Amniotic epithelial cell (primary cell): ENCODE measurements around the gene IGLL5.
"Not testable (repeated sequence)": the region's sequence is repeated elsewhere in the genome, so short reads cannot be mapped to it uniquely, and the experiment has no call there.

Experiments used
- DNase-seq: peaks from one replicate; pipeline ENCODE4 v3.0.0-alpha.2; 2010; ENCODE audit warnings: low read depth

IGLL5 gene

GRCh38 chr22:22914726-22915669 lies 27.4 kb downstream of the IGLL5 start:
- DNase-seq: no peak

GRCh38 chr22:22915670-22916035 lies 28.0 kb downstream of the IGLL5 start:
- no peak for DNase-seq

DNA sequence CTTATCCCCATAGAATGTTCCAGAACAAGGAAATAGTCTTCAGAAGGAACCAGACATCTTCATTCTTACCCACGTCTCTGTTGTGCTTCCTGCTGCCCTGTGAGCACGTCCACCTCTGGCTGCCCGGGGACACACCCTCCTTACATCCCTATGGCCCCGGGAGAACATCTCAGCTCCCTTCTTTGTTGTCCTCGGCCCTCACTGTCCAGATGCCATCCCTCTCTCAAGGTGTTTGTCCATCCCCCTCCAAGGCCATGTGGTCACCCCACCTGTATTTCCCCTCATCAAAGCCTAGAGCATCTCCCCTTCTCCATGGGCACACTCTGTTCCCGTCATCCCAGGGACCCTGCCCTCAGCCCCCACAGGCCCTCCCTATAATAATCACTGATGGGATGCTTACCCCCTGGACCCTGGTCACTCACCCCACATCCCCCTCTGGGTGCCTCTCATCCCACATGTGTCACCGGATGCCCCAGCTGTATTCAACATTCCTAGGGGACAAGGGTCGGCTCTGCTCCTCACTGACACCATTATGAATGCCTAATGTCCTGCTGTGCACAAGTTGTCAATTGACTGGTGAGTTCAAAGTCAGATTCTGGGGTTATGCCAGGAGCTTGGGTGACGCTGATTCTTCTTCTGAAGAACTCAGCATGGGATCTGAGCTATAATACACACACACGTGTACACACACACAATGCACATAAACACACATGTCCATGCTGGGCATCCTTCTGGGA lies 28.8 kb downstream of the IGLL5 start:
- no peak for DNase-seq

DNA sequence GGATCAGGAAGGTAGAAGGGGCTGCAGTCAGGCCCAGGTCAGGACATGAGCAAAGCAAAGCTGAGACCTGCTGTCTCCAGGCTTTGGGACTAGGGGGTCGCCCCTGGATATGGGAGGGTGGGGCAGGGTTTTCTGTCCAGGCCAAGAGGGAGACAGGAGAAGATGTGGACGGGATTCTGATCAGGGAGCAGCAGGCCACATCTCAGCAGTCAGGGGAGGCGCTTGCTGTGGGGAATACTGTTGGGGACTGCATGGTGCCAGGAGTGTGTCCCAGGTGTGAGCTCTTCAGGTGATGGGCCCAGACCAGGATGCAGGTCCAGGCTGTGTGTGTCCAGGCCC lies 29.3 kb downstream of the IGLL5 start:
- DNase-seq: no peak

DNA sequence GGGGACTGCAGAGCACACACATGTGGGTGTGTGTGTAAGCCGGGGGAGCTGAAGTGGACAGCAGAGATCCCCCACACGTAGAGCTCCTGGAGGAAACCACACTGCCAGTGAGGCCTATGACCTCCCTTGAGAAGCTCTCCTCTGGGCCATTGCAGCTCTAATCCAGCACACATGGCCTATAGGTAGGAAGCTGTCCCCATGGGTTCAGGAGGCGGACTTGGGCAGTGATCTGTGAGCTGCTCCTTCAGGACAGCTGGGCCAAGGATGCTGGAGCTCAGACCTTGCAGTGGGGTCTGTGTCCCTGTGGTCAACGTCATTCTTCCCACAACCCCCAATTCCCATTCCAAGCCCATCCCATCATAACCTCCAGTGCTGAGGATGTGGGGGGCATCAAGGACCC lies 29.8 kb downstream of the IGLL5 start:
- no peak for DNase-seq

DNA sequence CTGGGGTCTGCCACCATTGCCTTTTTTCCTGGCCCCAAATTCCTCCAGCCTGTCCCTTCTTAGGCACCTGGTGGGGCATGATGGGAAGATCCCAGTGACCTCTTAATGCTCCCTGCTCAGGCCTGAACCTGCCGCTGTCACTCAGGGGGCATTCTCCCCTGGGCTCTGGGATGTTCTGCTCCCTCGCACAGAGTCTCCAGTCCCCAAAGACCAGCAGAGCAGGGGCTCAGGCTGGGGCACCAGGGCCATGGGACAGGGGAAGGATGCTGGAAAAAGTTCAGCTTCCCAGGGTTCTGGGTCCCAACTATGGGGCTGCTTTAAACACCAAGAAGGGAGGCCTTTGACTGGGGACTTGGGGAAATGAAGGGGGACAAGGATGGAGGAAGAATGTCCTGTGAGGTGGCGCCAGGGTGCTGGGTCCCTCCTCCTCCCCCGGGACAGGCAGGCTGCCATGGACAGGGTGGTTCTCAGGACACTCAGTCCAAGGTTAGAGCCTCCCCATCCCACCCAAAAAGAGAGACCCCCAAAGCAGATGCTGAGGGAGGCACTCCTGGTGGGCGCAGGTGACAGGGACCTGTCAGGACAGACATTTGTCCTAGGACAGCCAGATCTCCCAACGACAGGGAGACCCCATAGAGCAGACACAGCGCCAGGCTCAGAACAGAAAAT lies 30.8 kb downstream of the IGLL5 start:
- DNase-seq: no peak

- DNase-seq: no peak
These were observed 31.4 kb downstream of the IGLL5 start for GRCh38 chr22:22919041-22919440.

- no peak for DNase-seq
These were observed 32.6 kb downstream of the IGLL5 start for GRCh38 chr22:22920104-22920654.

- no peak for DNase-seq
These were observed 33.4 kb downstream of the IGLL5 start for GRCh38 chr22:22920910-22921550.

DNA sequence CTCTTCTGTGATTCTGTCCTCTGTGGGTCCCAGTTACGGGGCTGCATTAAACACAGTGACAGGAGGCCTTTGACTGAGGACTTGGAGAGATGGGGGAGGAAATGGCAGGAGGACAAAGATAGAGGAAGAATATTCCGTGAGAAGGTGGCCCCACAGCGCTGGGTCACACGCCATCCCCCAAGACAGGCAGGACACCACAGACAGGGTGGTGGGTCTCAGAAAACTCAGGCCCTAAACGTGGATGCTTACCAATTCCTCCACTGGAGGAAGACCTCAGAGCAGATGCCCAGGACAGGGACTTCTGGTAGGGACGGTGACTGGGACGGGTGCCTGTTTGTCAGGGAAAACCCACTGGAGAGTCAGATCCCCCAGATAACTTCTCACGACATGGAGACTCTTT lies 34.0 kb downstream of the IGLL5 start:
- no peak for DNase-seq

DNA sequence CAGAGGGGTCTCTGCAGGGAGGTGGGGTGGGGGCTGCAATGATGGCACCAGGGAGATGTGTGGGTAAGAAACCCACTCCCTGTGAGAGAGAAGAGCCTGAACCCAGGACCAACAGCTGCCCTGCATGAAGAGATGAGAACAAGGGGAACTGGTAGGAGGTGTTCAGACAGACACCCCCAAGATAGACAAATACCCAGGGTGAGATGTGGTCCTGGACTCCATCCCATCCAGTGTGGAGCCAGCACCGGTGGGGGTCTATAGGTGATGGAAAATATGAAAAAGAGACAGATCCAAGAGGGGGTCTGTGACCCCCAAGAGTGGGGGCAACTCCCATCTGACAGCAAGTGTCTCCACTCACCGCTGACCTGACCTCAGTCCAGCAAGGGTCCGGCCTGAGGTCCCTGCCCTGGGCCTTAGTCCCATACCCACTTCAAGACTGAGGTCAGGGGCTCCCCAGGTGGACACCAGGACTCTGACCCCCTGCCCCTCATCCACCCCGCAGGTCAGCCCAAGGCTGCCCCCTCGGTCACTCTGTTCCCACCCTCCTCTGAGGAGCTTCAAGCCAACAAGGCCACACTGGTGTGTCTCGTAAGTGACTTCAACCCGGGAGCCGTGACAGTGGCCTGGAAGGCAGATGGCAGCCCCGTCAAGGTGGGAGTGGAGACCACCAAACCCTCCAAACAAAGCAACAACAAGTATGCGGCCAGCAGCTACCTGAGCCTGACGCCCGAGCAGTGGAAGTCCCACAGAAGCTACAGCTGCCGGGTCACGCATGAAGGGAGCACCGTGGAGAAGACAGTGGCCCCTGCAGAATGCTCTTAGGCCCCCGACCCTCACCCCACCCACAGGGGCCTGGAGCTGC lies 34.7 kb downstream of the IGLL5 start:
- DNase-seq: not testable (repeated sequence)

- no peak for DNase-seq
These were observed 35.3 kb downstream of the IGLL5 start for GRCh38 chr22:22922954-22923319.

DNA sequence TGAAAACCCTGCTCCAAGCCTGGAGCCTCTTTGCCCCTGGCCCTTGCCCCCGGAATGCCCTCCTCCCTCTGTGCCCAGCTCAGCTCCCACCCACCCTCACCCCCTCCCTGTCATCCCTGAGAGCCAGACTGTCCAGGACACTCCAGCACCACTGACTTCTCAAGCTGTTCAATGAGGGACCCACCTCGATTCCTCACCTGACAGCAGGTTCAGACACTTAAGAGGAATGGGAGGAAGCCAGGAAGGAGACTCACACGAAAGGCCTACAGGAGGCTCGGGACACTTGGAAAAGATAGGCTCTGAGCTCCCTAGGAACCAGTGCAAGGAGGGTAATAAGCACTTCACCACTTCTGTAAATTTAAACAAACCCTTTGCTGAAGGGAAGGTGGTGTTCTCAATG lies 35.8 kb downstream of the IGLL5 start:
- DNase-seq: no peak

DNA sequence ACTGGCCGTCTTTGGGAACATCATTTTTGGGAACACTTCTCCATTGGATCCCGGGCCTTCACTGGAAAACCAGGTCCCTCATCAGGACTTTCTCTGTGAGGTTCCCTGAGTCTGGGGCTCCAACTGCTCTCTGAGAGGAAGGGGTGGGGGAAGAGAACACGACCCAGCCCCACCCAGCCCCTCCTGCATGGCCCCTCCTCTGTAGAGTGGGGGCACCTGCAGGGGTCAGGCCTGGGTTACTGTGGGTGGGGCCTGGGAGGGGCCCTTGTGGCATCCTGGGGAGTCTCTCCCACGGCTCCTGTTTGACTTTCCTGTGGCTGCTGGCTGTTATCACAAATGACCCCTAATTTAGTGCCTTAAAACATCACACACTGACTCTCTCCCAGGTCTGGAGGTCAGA lies 36.3 kb downstream of the IGLL5 start:
- no peak for DNase-seq

DNA sequence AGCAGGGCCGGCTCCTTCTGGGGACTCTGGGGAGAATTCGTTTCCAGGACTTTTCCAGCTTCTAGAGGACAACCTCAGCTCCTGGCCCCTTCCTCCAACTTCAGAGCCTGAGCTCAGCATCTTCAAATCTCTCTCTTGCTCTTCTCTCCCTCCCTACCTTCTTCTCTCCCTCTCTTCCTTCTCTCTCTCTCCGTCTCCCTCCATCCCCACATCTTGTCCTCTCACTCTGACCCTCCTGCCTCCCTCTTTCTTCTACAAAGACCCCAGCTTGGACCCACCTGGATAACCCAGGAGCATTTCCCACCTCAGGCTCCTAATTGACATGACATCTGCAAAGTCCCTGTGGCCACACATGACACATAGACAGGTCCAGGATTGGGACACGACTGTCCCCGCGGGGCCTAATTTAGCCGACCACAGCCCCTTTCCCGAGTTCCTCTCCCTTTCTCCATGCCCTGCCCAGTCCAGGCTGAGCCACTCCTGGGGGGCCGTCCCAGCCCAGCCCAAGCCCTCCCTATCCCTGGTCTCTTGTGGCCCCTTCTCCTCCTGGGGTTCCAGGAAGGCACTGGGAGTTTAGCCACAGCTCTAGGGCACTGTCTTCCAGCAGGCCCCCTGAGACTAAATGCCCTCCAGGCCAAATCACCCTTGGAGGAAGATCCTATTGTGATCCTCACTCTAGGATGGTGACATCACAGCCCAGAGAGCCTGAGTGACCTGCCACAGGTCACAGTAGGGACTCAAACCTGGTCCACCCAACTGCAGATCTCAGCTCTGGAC lies 36.9 kb downstream of the IGLL5 start:
- DNase-seq: no peak

DNA sequence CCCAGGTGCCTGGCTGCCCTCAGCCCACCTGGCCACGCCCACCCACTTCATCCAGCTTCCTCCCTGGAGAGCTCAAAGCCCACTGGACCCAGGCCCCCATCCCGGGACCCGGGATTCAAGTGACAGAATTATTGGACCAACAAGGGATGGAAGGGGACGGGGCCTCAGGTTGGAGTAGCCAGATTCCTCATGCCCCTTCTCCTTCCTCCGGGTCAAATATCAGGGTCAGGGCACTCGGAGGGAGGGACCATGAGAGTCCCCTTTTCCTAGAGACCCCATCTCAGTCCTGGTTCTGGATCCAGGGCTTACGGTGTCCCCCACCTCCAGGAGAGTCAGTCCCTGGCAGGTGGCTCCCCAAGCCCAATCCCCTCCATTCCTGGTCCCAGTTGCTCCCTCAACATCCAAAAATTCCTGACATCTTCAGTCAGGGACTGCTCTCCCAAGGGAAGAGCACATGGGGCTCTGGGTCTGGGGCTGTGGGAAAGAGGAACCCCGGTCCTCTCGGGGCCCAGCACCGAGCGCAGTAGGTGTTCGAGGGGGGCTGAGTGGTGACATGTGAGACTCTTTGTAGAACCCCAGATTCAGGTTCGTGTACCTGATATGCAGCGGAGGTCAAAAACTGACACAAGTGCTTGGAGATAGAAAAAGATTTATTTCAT lies 37.7 kb downstream of the IGLL5 start:
- DNase-seq: no peak

- no peak for DNase-seq
These were observed 38.3 kb downstream of the IGLL5 start for GRCh38 chr22:22925805-22926369.

DNA sequence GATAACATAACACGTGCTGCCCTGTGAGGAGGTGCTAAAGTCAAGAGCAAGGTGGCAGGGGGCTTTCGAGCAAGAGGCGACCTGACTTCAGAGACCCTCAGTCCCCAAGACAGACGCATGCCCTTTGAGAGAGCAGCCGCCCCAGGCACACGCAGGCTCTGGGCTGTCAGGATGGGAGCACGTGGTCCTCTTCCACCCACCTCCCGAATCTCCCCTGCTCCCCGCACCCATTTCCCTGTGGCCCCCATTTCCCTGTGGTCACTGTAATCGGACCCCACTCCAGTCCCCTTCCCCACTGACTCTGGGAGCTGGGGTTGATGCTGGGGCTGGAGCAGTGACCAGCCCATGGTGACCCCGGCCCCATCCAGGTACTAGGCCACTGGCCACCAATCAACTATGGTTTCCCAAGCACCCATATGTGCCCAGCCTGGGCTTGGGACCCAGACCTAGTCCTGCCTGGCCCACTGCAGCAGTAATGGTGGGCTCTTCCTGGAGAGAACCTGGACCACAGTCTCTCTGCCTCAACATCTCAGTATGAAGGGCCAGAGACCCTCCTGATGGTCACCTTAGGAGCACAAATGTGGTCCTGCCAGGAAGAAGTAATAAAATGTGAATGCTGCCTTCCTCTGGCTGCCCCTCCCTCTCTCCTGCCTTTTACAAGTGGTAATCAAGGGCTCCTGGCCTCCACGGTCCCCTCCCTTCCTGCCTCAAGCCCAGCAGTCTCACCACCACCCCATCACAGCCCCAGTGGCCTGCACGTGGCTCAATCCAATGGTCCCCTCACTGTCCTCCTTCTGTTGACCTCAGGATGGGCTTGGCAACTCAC lies 39.0 kb downstream of the IGLL5 start:
- no peak for DNase-seq
